ENCODE measurements around the gene IRF7.

The IRF7 gene

GRCh38 chr11:643849-644738 is 28.3 kb upstream of the IRF7 start:
- in situ Hi-C loops (cut with HindIII; ENCODE audit: low pct_ligation_motif_present, low pct_unique_long_range_greater_than_20kb, low sequenced_read_pairs), result no loop called here
- no peak for DNase-seq

- in situ Hi-C loops (cut with HindIII; ENCODE audit: low pct_ligation_motif_present, low pct_unique_long_range_greater_than_20kb, low sequenced_read_pairs), result no loop called here
- DNase-seq, result no peak
These were observed 27.6 kb upstream of the IRF7 start for GRCh38 chr11:643366-643765.

GRCh38 chr11:641806-642370 is 26.1 kb upstream of the IRF7 start:
- in situ Hi-C loops (cut with HindIII; ENCODE audit: low pct_ligation_motif_present, low pct_unique_long_range_greater_than_20kb, low sequenced_read_pairs), result no loop called here
- DNase-seq, result no peak

GRCh38 chr11:640021-640706 is 24.4 kb upstream of the IRF7 start:
- in situ Hi-C loops (cut with HindIII; ENCODE audit: low pct_ligation_motif_present, low pct_unique_long_range_greater_than_20kb, low sequenced_read_pairs), result no loop called here
- no peak for DNase-seq

- no peak for DNase-seq
These were observed 23.7 kb upstream of the IRF7 start for GRCh38 chr11:639332-639955.

GRCh38 chr11:638631-639331 is 23.0 kb upstream of the IRF7 start:
- in situ Hi-C loops (cut with HindIII; ENCODE audit: low pct_ligation_motif_present, low pct_unique_long_range_greater_than_20kb, low sequenced_read_pairs), result no loop called here
- no peak for DNase-seq

More at GRCh38 chr11:639332-639955, 23.7 kb upstream of the IRF7 start:
- in situ Hi-C loops (cut with HindIII; ENCODE audit: low pct_ligation_motif_present, low pct_unique_long_range_greater_than_20kb, low sequenced_read_pairs), result no loop called here

GRCh38 chr11:637593-638521 is 22.1 kb upstream of the IRF7 start:
- in situ Hi-C loops (cut with HindIII; ENCODE audit: low pct_ligation_motif_present, low pct_unique_long_range_greater_than_20kb, low sequenced_read_pairs), result no loop called here
- DNase-seq, result no peak

- in situ Hi-C loops (cut with HindIII; ENCODE audit: low pct_ligation_motif_present, low pct_unique_long_range_greater_than_20kb, low sequenced_read_pairs), result no loop called here
- no peak for DNase-seq
These were observed 21.5 kb upstream of the IRF7 start for GRCh38 chr11:637333-637592.

- in situ Hi-C loops (cut with HindIII; ENCODE audit: low pct_ligation_motif_present, low pct_unique_long_range_greater_than_20kb, low sequenced_read_pairs), result no loop called here
- no peak for DNase-seq
These were observed 21.0 kb upstream of the IRF7 start, which contains the start of gene DRD4 for GRCh38 chr11:636511-637332. Gene DRD4, plus strand, starts transcription at chr11:637269. Its CDS starts 36 bp downstream, at chr11:637305.

- in situ Hi-C loops (cut with HindIII; ENCODE audit: low pct_ligation_motif_present, low pct_unique_long_range_greater_than_20kb, low sequenced_read_pairs), result no loop called here
- DNase-seq, result no peak
These were observed 20.3 kb upstream of the IRF7 start for GRCh38 chr11:635945-636510.

- in situ Hi-C loops (cut with HindIII; ENCODE audit: low pct_ligation_motif_present, low pct_unique_long_range_greater_than_20kb, low sequenced_read_pairs), result no loop called here
- DNase-seq, result no peak
These were observed 15.1 kb upstream of the IRF7 start for GRCh38 chr11:630871-631270.

GRCh38 chr11:629237-629583 is 13.5 kb upstream of the IRF7 start:
- in situ Hi-C loops (cut with HindIII; ENCODE audit: low pct_ligation_motif_present, low pct_unique_long_range_greater_than_20kb, low sequenced_read_pairs), result no loop called here

GRCh38 chr11:628056-628455 is 12.3 kb upstream of the IRF7 start:
- in situ Hi-C loops (cut with HindIII; ENCODE audit: low pct_ligation_motif_present, low pct_unique_long_range_greater_than_20kb, low sequenced_read_pairs), result no loop called here
- no peak for DNase-seq

More at GRCh38 chr11:629237-629583, 13.5 kb upstream of the IRF7 start:
- no peak for DNase-seq

GRCh38 chr11:627308-627576 is 11.5 kb upstream of the IRF7 start:
- in situ Hi-C loops (cut with HindIII; ENCODE audit: low pct_ligation_motif_present, low pct_unique_long_range_greater_than_20kb, low sequenced_read_pairs), result no loop called here
- DNase-seq, result no peak

- no peak for DNase-seq
- in situ Hi-C loops (cut with HindIII; ENCODE audit: low pct_ligation_motif_present, low pct_unique_long_range_greater_than_20kb, low sequenced_read_pairs), result no loop called here
These were observed 10.9 kb upstream of the IRF7 start, which contains the start of gene SCT for GRCh38 chr11:626475-627307. Gene SCT, minus strand, starts transcription at chr11:627181. Its CDS starts 38 bp downstream, at chr11:627143.

- in situ Hi-C loops (cut with HindIII; ENCODE audit: low pct_ligation_motif_present, low pct_unique_long_range_greater_than_20kb, low sequenced_read_pairs), result no loop called here
- DNase-seq, result no peak
These were observed 10.0 kb upstream of the IRF7 start for GRCh38 chr11:625636-626268.
